Measurements from ENCODE around the gene C3.

Gene C3

GRCh38 chr19:6733338-6734095 is 13.1 kb upstream of the C3 start:
- no peak for DNase-seq
- Histone ChIP-seq H3K27ac (no peak overlapping the region), H3K4me3 (ENCODE audit: low read depth, low read length) (no peak overlapping the region), H3K27me3 (ENCODE audit: insufficient read depth, low read depth, severe bottlenecking) (no peaks in the 10 kb centered on the region), H3K36me3 (no peaks in the 10 kb centered on the region), H3K9me3 (ENCODE audit: severe bottlenecking) (no peaks in the 10 kb centered on the region)
- TF ChIP-seq CTCF (IDR thresholded peaks at IDR 0.05; ENCODE audit: low read depth, low read length), result peak; percentile 59

- Histone ChIP-seq H3K4me3 (ENCODE audit: low read depth, low read length) (no peak overlapping the region), H3K36me3 (no peaks in the 10 kb centered on the region), H3K9me3 (ENCODE audit: severe bottlenecking) (no peaks in the 10 kb centered on the region), H3K27ac (no peak overlapping the region), H3K27me3 (ENCODE audit: insufficient read depth, low read depth, severe bottlenecking) (no peaks in the 10 kb centered on the region)
- no peak for DNase-seq
- TF ChIP-seq CTCF (IDR thresholded peaks at IDR 0.05; ENCODE audit: low read depth, low read length), result no peak
These were observed 12.4 kb upstream of the C3 start for GRCh38 chr19:6732803-6733337.

GRCh38 chr19:6731822-6732221 is 11.4 kb upstream of the C3 start:
- Histone ChIP-seq H3K4me3 (ENCODE audit: low read depth, low read length) (no peak overlapping the region), H3K27ac (no peak overlapping the region), H3K9me3 (ENCODE audit: severe bottlenecking) (no peaks in the 10 kb centered on the region), H3K27me3 (ENCODE audit: insufficient read depth, low read depth, severe bottlenecking) (no peaks in the 10 kb centered on the region), H3K36me3 (no peaks in the 10 kb centered on the region)
- DNase-seq, result no peak
- TF ChIP-seq CTCF (IDR thresholded peaks at IDR 0.05; ENCODE audit: low read depth, low read length), result no peak

GRCh38 chr19:6730941-6731670 is 10.7 kb upstream of the C3 start:
- H3K4me3 ChIP-seq (ENCODE audit: low read depth, low read length), result no peak overlapping the region
- H3K9me3 ChIP-seq (ENCODE audit: severe bottlenecking), result no peaks in the 10 kb centered on the region
- no peak overlapping the region for H3K27ac ChIP-seq
- H3K27me3 ChIP-seq (ENCODE audit: insufficient read depth, low read depth, severe bottlenecking), result no peaks in the 10 kb centered on the region
- DNase-seq, result no peak
- TF ChIP-seq CTCF (IDR thresholded peaks at IDR 0.05; ENCODE audit: low read depth, low read length), result no peak
- no peaks in the 10 kb centered on the region for H3K36me3 ChIP-seq

- no peaks in the 10 kb centered on the region for H3K9me3 ChIP-seq (ENCODE audit: severe bottlenecking)
- no peak overlapping the region for H3K4me3 ChIP-seq (ENCODE audit: low read depth, low read length)
- no peaks in the 10 kb centered on the region for H3K27me3 ChIP-seq (ENCODE audit: insufficient read depth, low read depth, severe bottlenecking)
- TF ChIP-seq CTCF (IDR thresholded peaks at IDR 0.05; ENCODE audit: low read depth, low read length), result no peak
- peak; percentile 47 for DNase-seq
- H3K27ac ChIP-seq, result no peak overlapping the region
- no peaks in the 10 kb centered on the region for H3K36me3 ChIP-seq
These were observed 9.8 kb upstream of the C3 start for GRCh38 chr19:6730153-6730804.
